Motor neuron (in vitro differentiated cells): ENCODE results near the gene CNTN6. TPM values are rescaled to one million over a fixed set of nuclear protein-coding genes. Genes with fewer than 3 reads are reported as not detected.
A peak's percentile ranks its signal among the peaks of the same experiment; 100 is the strongest.

Experiments
- ATAC-seq, 8 experiments: fragments of 200-7000 bp; cut with Tn5 transposase; replicated peaks in 6 of 8; 2 replicates each; pipeline ENCODE4 v1.8.0; 2021; ENCODE audit warnings: mild to moderate bottlenecking in 8 of 8, moderate library complexity in 8 of 8
- H3K27ac ChIP-seq, 2 donors: fragments of 250-450 bp; sonication (Bioruptor Pico); 2 replicates each; pipeline ENCODE4 v1.9.0; 2021; ENCODE audit warnings: antibody characterized with exemption in 2 of 2, mild to moderate bottlenecking in 2 of 2, moderate library complexity in 1 of 2
- H3K4me1 ChIP-seq, 2 donors: fragments of 250-450 bp; sonication (Bioruptor Pico); replicated peaks in 1 of 2; 2 replicates each; pipeline ENCODE4 v1.6.1; 2021; ENCODE audit warnings: antibody characterized with exemption in 2 of 2, mild to moderate bottlenecking in 2 of 2, moderate library complexity in 1 of 2
- H3K4me3 ChIP-seq, 5 donors: fragments of 250-450 bp; sonication (Bioruptor Pico); 2 replicates each; pipeline ENCODE4 v1.9.0; 2021; ENCODE audit warnings: antibody characterized with exemption in 5 of 5, mild to moderate bottlenecking in 5 of 5, moderate library complexity in 4 of 5
- WGBS, 10 experiments: fragments of 450-650 bp; shearing (Covaris generic); methylation state at CpG; one replicate each; pipeline ENCODE4 v1.0.0; 2022; 5-methylcytosine and 5-hydroxymethylcytosine counted together
- in situ Hi-C, 9 experiments: fragments of 400-800 bp; cut with MboI; loops; one replicate each; pipeline ENCODE4 v1.15.0; 2021; ENCODE audit warnings: low sequenced_read_pairs in 9 of 9, low pct_unique_long_range_greater_than_20kb in 2 of 9; ENCODE audit not compliant: unreplicated experiment in 9 of 9
- total RNA-seq, 8 experiments: library from RNA; unstranded; fragments of 300-600 nt; gene quantifications; 2 replicates each; pipeline versions ENCODE4 v1.2.3 to v1.2.4, GENCODE V29; 2022

The CNTN6 gene
- 1 to 10 TPM in 7 of 8 experiments, under 1 TPM in 1; 0.81 to 9.8 (median 6.0) TPM for total RNA-seq

DNA sequence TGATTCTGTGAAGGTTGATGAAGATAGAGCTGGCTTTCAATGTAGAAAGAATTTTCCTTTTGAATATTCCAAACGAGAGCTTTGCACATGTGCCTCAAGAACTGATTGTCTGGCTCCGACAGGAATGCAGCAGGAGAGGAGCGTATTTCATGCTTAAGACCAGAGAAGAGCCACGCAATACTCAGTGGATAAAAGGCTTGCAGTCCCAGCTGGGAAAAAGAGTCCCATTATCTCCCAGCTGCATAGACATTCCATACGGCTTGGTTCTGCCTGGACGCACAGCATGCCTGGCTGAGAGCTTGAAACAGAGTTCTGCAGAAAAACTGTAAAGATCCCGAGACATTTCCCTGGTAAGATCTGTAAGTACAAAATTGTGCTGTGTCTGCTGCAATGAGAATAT lies at the start of gene CNTN6:
CNTN6 (plus strand) TSS at position 254 of the 400 bp plus-strand sequence. CDS start 54,985 bp downstream, outside the sequence.
- in situ Hi-C loops = loop anchor here in 1 of 9 experiments (25.0 kb wide), 1 partner anchor 1920 kb away; no protein-coding TSS in a partner anchor
- H3K27ac ChIP-seq = peak within 1 kb of the TSS; percentile 66 to 74

DNA sequence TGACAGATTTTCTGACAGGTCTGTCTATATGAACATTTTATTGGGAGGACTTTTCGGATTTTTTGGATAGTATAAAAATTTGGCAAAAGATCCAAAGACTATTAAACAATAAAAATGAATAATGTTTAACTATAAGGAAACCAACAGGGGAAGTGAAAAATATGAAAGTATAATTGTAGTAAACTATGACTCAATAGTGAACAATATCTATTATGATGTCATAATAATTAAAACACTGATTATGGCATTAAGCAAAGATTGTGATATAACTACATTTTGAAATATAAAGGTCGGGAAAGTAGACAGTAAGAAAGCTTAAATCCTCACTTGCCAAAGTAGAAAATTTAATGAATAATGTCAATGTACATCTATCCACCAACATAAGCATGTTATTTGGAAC lies 44.3 kb upstream of the CNTN6 start:
- Histone ChIP-seq H3K4me1 (no peaks in the 10 kb centered on the region), H3K4me3 (no peak overlapping the region), H3K27ac (no peak overlapping the region)
- no peak for ATAC-seq
- 0 to 71% (median 42%) methylated on average over 2 of the region's 2 CpGs; no CpG with 5 or more reads in 1 of the 10 experiments for WGBS, 10 experiments
- in situ Hi-C loops = no loop called here

More for the DNA sequence above, at the start of gene CNTN6:
- 0 to 40% (median 11%) methylated on average over 1 to 5 of the region's 7 CpGs; no CpG with 5 or more reads in 1 of the 10 experiments for WGBS, 10 experiments
- Histone ChIP-seq H3K4me1 (peaks cover 8 to 16% of the 10 kb centered on the region in 2 donors), H3K4me3 (peak within 1 kb of the TSS; percentile 22 to 34 (median 30))
- ATAC-seq = peak in 6 of 8 experiments; percentile 68 to 98 (median 97)

DNA sequence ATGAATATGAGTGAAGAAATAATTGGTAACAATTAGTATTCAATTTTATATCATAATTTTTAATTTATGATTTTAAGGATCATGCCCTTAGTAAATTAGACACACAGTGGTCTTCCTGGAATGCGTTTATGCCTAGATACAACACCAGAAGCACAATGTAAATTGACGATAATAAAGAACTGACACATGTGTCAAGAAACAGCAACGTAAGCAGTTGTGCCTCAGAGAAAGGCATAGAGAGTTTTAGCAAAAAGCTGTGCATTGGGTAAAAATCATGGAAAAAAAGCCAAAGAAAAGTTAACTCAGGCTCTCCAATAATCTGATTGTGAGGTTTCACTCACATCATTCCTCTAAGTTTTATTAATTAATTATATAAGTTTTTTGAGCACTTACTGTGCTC lies 37.0 kb upstream of the CNTN6 start:
- no peak for ATAC-seq
- in situ Hi-C loops = no loop called here
- WGBS, 10 experiments = 37 to 100% (median 82%) methylated on average over 2 to 3 of the region's 3 CpGs

DNA sequence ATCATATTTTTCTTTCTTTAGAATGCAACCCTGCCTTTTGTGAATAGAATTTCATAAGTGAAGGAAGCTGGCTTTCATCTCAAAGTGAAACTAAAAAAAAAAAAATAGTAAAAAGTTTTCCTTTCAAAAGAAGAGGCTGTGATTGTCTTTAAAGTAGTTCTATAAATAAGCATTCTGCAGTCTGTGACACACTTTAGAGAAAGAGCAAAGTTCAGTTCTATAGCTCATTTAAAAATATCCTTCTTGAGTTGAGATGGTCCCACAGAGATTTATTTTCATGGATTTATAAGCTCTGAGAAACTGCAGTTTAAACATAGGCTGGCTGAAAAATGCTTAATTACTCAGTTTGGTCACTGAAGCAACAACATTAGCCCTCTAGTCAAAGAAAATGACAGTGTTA lies 36.1 kb upstream of the CNTN6 start:
- Histone ChIP-seq H3K27ac (no peak overlapping the region), H3K4me1 (no peaks in the 10 kb centered on the region), H3K4me3 (no peak overlapping the region)
- ATAC-seq = no peak
- in situ Hi-C loops = no loop called here

More for the DNA sequence above, 37.0 kb upstream of the CNTN6 start:
- no peak overlapping the region for H3K27ac ChIP-seq
- H3K4me3 ChIP-seq = no peak overlapping the region
- H3K4me1 ChIP-seq = no peaks in the 10 kb centered on the region

DNA sequence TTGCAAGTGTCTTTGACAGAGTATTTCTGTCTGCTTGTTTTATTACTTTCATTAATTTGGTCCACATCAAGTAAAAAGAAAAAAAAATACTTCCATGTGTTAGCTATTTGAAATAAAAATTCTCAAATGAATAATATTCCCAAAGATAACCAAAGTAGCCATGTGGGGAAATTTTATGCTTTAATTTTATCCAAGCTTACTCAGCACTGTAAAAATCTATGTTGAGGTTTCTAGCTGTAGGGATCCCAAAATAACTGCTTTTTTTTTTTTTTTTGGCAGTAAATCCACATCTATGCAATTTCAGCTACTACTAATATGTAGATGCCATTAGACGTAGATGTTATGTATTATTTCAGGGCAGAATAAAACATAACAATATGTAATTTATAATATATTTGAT lies 35.4 kb upstream of the CNTN6 start:
- in situ Hi-C loops = no loop called here
- H3K4me1 ChIP-seq = no peaks in the 10 kb centered on the region
- ATAC-seq = no peak
- no peak overlapping the region for H3K4me3 ChIP-seq
- 0 to 100% (median 80%) methylated on average over 1 of the region's 1 CpG; no CpG with 5 or more reads in 3 of the 10 experiments for WGBS, 10 experiments
- H3K27ac ChIP-seq = no peak overlapping the region

DNA sequence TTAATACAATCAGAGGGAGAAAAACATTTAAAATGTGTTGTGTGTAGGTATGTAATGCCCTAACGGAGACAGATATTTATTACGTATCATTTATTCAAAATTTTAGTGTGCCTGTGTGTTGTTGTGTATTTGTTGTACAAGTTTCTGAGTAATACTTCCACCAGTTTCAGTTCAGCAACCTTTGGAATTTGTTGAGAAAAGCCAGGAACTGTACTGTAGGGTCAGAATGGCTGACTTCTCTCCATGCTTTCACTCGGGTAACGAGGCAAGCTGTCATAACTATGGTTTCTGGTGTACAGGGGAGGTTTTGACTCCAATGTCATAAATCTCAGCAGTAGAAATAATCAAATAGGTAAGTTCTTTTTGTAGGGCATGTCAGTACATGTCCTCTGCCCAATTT lies 23.8 kb upstream of the CNTN6 start:
- no peak overlapping the region for H3K27ac ChIP-seq
- in situ Hi-C loops = no loop called here
- H3K4me3 ChIP-seq = no peak overlapping the region
- no peak for ATAC-seq
- WGBS, 10 experiments = 11 to 100% (median 85%) methylated on average over 2 to 4 of the region's 4 CpGs
- H3K4me1 ChIP-seq = peaks cover 0 to 2% of the 10 kb centered on the region in 2 donors

DNA sequence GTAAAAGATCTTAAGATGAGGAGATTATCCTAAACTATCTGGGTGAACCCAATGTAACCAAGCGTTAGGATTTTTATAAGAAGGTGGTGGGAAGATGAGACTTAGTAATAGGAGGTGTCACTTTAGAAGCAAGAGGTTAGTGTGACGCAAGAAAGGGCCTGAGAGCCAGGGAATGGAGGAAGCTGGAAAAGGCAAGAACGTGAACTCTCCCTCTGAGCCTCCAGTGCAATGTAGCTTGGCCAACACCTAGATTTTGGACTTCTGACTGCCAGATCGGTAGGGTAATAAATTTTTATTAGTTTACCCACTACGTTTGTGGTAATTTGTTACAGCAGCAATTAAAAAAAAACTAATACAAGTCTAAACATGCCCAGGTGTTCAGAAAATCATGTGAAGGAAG lies 20.8 kb upstream of the CNTN6 start:
- Histone ChIP-seq H3K4me1 (peaks cover 0 to 2% of the 10 kb centered on the region in 2 donors), H3K27ac (no peak overlapping the region), H3K4me3 (no peak overlapping the region)
- ATAC-seq = no peak
- 0 to 100% (median 71%) methylated on average over 1 to 5 of the region's 5 CpGs for WGBS, 10 experiments
- in situ Hi-C loops = no loop called here

GRCh38 chr3:1079662-1080061 lies 13.2 kb upstream of the CNTN6 start:
- in situ Hi-C loops = loop anchor here in 1 of 9 experiments (25.0 kb wide), 1 partner anchor 1933 kb away; no protein-coding TSS in a partner anchor
- Histone ChIP-seq H3K4me3 (no peak overlapping the region), H3K27ac (no peak overlapping the region), H3K4me1 (peaks cover 0 to 11% of the 10 kb centered on the region in 2 donors)
- peak in 5 of 8 experiments; percentile 24 to 76 (median 37) for ATAC-seq

DNA sequence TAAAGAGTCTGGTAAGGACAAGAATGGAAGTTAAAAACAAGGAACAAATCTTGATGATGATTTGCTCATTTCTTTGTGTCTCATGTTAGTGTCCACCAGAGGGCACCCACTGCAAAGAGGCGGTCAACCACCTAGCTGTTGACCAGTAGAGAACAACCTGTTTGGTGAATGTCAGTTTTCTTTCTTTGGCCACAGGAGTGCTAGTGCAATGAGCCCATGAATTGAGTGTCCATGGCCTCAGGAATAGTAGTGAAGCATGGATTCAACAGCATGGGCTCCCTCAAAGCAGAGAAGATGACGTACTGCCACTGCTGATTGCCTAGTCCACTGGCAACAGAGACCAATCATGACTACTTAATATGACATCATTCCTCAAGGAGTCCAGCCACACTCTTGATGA lies 10.7 kb upstream of the CNTN6 start:
- no peak overlapping the region for H3K27ac ChIP-seq
- no peak overlapping the region for H3K4me3 ChIP-seq
- WGBS, 10 experiments = 70 to 83% (median 80%) methylated on average over 1 to 2 of the region's 2 CpGs; no CpG with 5 or more reads in 7 of the 10 experiments
- in situ Hi-C loops = loop anchor here in 1 of 9 experiments (25.0 kb wide), 1 partner anchor 1930 kb away; no protein-coding TSS in a partner anchor
- peaks cover 5 to 11% of the 10 kb centered on the region in 2 donors for H3K4me1 ChIP-seq
- ATAC-seq = peak; percentile 62 to 96 (median 68)

GRCh38 chr3:1087066-1087560 lies 5.7 kb upstream of the CNTN6 start:
- Histone ChIP-seq H3K27ac (peak overlapping the region; percentile 3 to 30), H3K4me1 (peaks cover 8 to 14% of the 10 kb centered on the region in 2 donors), H3K4me3 (no peak overlapping the region)
- peak; percentile 18 to 89 (median 73) for ATAC-seq
- 4 to 56% (median 34%) methylated on average over 3 of the region's 3 CpGs; no CpG with 5 or more reads in 3 of the 10 experiments for WGBS, 10 experiments
- in situ Hi-C loops = loop anchor here in 1 of 9 experiments (25.0 kb wide), 1 partner anchor 1925 kb away; no protein-coding TSS in a partner anchor

DNA sequence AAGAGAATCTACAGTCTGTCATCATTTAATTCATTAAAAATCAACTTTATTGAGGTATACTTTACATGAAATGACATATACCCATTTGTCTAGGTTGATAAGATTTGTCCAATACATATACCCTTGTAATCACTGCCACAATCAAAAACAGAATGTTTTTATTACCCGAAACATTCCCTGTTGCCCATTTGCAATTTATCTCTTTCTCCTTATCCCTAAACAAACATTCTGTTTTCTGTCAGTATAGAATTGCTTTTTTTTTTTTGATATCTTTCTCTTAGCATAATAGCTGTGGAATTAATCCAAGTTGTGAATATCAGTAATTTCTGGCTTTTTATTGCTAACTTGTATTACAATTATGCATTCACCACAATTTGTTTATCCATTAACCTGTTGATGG lies 4.3 kb upstream of the CNTN6 start:
- peaks cover 15 to 20% of the 10 kb centered on the region in 2 donors for H3K4me1 ChIP-seq
- in situ Hi-C loops = loop anchor here in 1 of 9 experiments (25.0 kb wide), 1 partner anchor 1924 kb away; no protein-coding TSS in a partner anchor
- WGBS, 10 experiments = 33 to 100% (median 100%) methylated on average over 1 of the region's 1 CpG
- no peak overlapping the region for H3K4me3 ChIP-seq
- no peak overlapping the region for H3K27ac ChIP-seq
- ATAC-seq = no peak

GRCh38 chr3:1091286-1091685 lies 1.5 kb upstream of the CNTN6 start:
- Histone ChIP-seq H3K4me3 (no peak overlapping the region), H3K27ac (no peak overlapping the region), H3K4me1 (peaks cover 15 to 20% of the 10 kb centered on the region in 2 donors)
- WGBS, 10 experiments = 80 to 100% methylated on average over 1 of the region's 1 CpG; no CpG with 5 or more reads in 8 of the 10 experiments
- in situ Hi-C loops = loop anchor here in 1 of 9 experiments (25.0 kb wide), 1 partner anchor 1921 kb away; no protein-coding TSS in a partner anchor
- ATAC-seq = no peak

DNA sequence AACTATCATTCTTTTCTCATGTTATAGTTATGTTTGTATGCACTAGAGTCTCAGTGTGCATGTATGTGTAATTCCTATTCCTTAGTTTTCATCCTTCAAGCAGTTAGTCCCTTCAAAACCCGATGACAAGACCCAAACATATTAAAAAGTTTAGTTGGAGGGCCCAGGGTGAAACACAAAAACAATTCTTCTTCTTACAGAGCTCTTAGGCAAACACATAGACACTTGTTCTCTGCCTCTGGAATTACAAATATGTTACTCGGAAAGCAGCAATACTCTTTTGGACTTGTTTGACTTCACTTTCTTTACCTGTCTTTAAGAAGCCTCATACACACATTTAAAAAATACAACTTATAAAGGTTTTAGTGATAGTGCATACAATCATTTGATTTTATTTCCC lies 763 bp upstream of the CNTN6 start:
- Histone ChIP-seq H3K27ac (peak overlapping the region in 1 of 2 donors; percentile 74), H3K4me3 (peak overlapping the region in 3 of 5 donors; percentile 30 to 34 (median 33)), H3K4me1 (peaks cover 11 to 20% of the 10 kb centered on the region in 2 donors)
- no peak for ATAC-seq
- 8 to 100% (median 50%) methylated on average over 1 to 2 of the region's 2 CpGs; no CpG with 5 or more reads in 1 of the 10 experiments for WGBS, 10 experiments
- in situ Hi-C loops = loop anchor here in 1 of 9 experiments (25.0 kb wide), 1 partner anchor 1920 kb away; no protein-coding TSS in a partner anchor
